Fibroblast of pulmonary artery (primary cell): ENCODE results near the gene MINPP1.
A peak's percentile ranks its signal among the peaks of the same experiment; 100 is the strongest.

Source experiments
- DNase-seq: peaks from one replicate; pipeline ENCODE4 v3.0.0-alpha.2; 2010; ENCODE audit warnings: low read depth
- H3K4me3 ChIP-seq: replicated peaks from 2 replicates; pipeline ENCODE4 v1.5.1; 2011; ENCODE audit warnings: low read depth, mild to moderate bottlenecking, control low read depth, low read length, moderate library complexity
- TF ChIP-seq, protein P1 (sequence below): IDR thresholded peaks from 2 replicates; pipeline ENCODE4 v1.5.1; 2011; ENCODE audit warnings: mild to moderate bottlenecking, control low read depth, low read length, inconsistent platforms; ENCODE audit errors: missing control alignments

Gene MINPP1

GRCh38 chr10:87503886-87504285, 807 bp upstream of the MINPP1 start:
- TF ChIP-seq, protein P1, sequence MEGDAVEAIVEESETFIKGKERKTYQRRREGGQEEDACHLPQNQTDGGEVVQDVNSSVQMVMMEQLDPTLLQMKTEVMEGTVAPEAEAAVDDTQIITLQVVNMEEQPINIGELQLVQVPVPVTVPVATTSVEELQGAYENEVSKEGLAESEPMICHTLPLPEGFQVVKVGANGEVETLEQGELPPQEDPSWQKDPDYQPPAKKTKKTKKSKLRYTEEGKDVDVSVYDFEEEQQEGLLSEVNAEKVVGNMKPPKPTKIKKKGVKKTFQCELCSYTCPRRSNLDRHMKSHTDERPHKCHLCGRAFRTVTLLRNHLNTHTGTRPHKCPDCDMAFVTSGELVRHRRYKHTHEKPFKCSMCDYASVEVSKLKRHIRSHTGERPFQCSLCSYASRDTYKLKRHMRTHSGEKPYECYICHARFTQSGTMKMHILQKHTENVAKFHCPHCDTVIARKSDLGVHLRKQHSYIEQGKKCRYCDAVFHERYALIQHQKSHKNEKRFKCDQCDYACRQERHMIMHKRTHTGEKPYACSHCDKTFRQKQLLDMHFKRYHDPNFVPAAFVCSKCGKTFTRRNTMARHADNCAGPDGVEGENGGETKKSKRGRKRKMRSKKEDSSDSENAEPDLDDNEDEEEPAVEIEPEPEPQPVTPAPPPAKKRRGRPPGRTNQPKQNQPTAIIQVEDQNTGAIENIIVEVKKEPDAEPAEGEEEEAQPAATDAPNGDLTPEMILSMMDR: no peak
- H3K4me3 ChIP-seq: peak overlapping the region; percentile 87
- peak; percentile 18 for DNase-seq

GRCh38 chr10:87504307-87504639, 420 bp upstream of the MINPP1 start:
- DNase-seq: no peak
- H3K4me3 ChIP-seq: peak overlapping the region; percentile 87
- TF ChIP-seq, protein P1: no peak

- peak; percentile 60 for DNase-seq
- peak overlapping the region; percentile 87 for H3K4me3 ChIP-seq
- TF ChIP-seq, protein P1: peak; percentile 65
These were observed 846 bp downstream of the MINPP1 start for GRCh38 chr10:87505366-87506111.

GRCh38 chr10:87506956-87507355, 2.3 kb downstream of the MINPP1 start:
- TF ChIP-seq, protein P1: no peak
- DNase-seq: no peak
- no peak overlapping the region for H3K4me3 ChIP-seq

GRCh38 chr10:87507879-87508483, 3.3 kb downstream of the MINPP1 start:
- TF ChIP-seq, protein P1: no peak
- no peak overlapping the region for H3K4me3 ChIP-seq

DNA sequence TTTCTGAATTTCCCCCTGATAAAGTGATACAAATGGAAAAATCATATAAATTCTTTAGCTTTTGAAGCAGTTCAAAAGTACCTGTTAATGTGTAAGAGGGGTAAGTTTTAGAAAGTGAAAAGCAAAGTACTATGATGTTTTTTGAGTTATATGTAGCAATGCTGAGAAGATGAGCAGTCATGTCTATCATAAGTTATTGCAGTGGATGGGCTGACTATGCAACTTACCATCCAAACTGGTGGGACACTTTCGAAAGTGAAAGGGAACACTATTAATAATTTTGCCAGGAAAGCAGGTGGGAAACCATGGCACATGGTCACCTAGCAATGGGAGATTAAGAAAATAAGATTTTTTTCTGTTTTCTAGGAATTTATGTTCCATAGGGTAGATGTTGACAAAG, 4.1 kb downstream of the MINPP1 start:
- no peak overlapping the region for H3K4me3 ChIP-seq
- DNase-seq: no peak
- TF ChIP-seq, protein P1: no peak

More at GRCh38 chr10:87507879-87508483, 3.3 kb downstream of the MINPP1 start:
- DNase-seq: no peak
